Measurements from ENCODE around the gene FSTL1.
A peak's percentile ranks its signal among the peaks of the same experiment; 100 is the strongest.

Gene FSTL1

GRCh38 chr3:120357807-120358206 lies 93.0 kb downstream of the FSTL1 start:
- FAIRE-seq (no peak), DNase-seq (ENCODE audit: low spot score) (no peak)

- DNase-seq (ENCODE audit: low spot score) (no peak), FAIRE-seq (no peak)
Observed at GRCh38 chr3:120355486-120355885, 95.3 kb downstream of the FSTL1 start.

- DNase-seq (ENCODE audit: low spot score) (no peak), FAIRE-seq (no peak)
Observed at GRCh38 chr3:120353463-120353862, 97.3 kb downstream of the FSTL1 start.

GRCh38 chr3:120352017-120352416 lies 98.8 kb downstream of the FSTL1 start:
- no peak for DNase-seq (ENCODE audit: low spot score)
- FAIRE-seq: no peak

- FAIRE-seq: no peak
- peak; percentile 43 for DNase-seq (ENCODE audit: low spot score)
Observed at GRCh38 chr3:120350401-120350941, 100.3 kb downstream of the FSTL1 start.

GRCh38 chr3:120349855-120350125 lies 101.0 kb downstream of the FSTL1 start:
- FAIRE-seq (no peak), DNase-seq (ENCODE audit: low spot score) (no peak)

GRCh38 chr3:120348991-120349854 lies 101.6 kb downstream of the FSTL1 start, which contains the start of gene LRRC58:
Gene LRRC58 (minus strand): TSS chr3:120349354. CDS start chr3:120349243, 111 bp downstream.
- DNase-seq (ENCODE audit: low spot score) (peak; percentile 96), FAIRE-seq (peak; percentile 91)

- DNase-seq (ENCODE audit: low spot score) (peak; percentile 71), FAIRE-seq (no peak)
Observed at GRCh38 chr3:120348065-120348990, 102.5 kb downstream of the FSTL1 start.

- DNase-seq (ENCODE audit: low spot score): no peak
- FAIRE-seq: no peak
Observed at GRCh38 chr3:120344349-120344748, 106.4 kb downstream of the FSTL1 start.
